ENCODE results near the gene TXNL4B.

- TF ChIP-seq CTCF (IDR thresholded peaks at IDR 0.05; ENCODE audit: low read depth, low read length, missing input control), result no peak
- no peak for TF ChIP-seq GABPA (IDR thresholded peaks at IDR 0.05 in 1 of 2, conservative IDR thresholded peaks at IDR 0.05 in 1 of 2)
- TF ChIP-seq REST (IDR thresholded peaks at IDR 0.05), result no peak
- TF ChIP-seq SP1 (IDR thresholded peaks at IDR 0.05), result no peak
- TF ChIP-seq YY1 (IDR thresholded peaks at IDR 0.05), result no peak
- TF ChIP-seq ZBTB33 (IDR thresholded peaks at IDR 0.05), result no peak
- TF ChIP-seq TAF1 (conservative IDR thresholded peaks at IDR 0.05), result no peak
- no peak for TF ChIP-seq RAD21 (IDR thresholded peaks at IDR 0.05)
- TF ChIP-seq ATF3 (IDR thresholded peaks at IDR 0.05), result no peak
- no peak for TF ChIP-seq FOXA1 (IDR thresholded peaks at IDR 0.05)
- TF ChIP-seq MAX (IDR thresholded peaks at IDR 0.05), result no peak
Observed at GRCh38 chr16:72107371-72107770, 14.0 kb upstream of the TXNL4B start.
